Measurements from ENCODE around the gene BHLHE23. TPM values are rescaled to one million over a fixed set of nuclear protein-coding genes. Genes with fewer than 3 reads are reported as not detected.

BHLHE23 gene
- total RNA-seq, 1 experiment from 2014 or later, result not detected

DNA sequence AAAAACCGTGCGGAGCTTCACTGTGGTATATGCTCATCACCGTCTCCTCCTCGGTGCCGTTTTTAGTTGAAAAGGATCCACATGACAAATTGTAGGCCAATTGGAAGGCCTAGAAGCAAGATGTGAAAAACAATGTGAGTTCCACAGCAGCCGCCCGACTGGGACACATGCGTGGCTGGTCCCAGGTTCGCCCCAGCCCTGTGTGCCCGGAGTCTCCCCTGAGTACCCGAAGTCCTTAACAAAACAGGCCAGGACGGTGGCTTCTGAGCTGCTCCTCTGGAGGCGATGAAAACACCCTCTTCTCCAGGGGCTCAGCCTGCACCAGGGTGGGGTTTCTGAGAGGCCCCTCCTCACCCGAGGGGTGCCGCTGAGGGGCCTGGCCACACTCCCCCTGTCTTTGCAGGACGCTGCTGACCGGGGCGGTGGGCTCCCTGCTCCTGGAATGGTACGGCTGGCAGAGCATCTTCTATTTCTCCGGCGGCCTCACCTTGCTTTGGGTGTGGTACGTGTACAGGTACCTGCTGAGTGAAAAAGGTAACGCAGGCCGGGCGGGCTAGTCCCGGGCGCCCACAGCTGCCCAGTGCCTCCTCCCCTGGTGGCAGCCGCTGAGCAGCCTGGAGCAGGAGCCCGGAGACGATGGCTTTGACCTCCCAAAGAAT lies 44.4 kb downstream of the BHLHE23 start:
- Histone ChIP-seq H3K27me3 (ENCODE audit: insufficient read depth, low read length) (no peaks in the 10 kb centered on the region), H3K9me3 (ENCODE audit: control insufficient read depth in 1 of 2, insufficient read depth in 1 of 2, low read depth in 1 of 2, low read length in 2 of 2) (no peaks in the 10 kb centered on the region), H3K4me3 (replicated peaks in 1 of 2; ENCODE audit: low read depth in 1 of 2, low read length in 2 of 2) (no peak overlapping the region), H4K20me1 (ENCODE audit: insufficient read depth) (no peaks in the 10 kb centered on the region), H3K9ac (ENCODE audit: low read length) (no peak overlapping the region), H3K4me1 (ENCODE audit: control insufficient read depth in 1 of 2, insufficient read depth in 2 of 2, low read length in 2 of 2) (no peaks in the 10 kb centered on the region), H3K79me2 (ENCODE audit: insufficient read depth, low read length) (no peaks in the 10 kb centered on the region), H3K36me3 (ENCODE audit: control insufficient read depth in 1 of 2, insufficient read depth in 2 of 2, low read length in 2 of 2) (peaks cover 0 to 8% of the 10 kb centered on the region in 2 experiments; a peak in 1 of 4 replicates), H3K9me2 (ENCODE audit: insufficient read depth) (no peaks in the 10 kb centered on the region), H2AFZ (ENCODE audit: low read depth, low read length, poor library complexity, severe bottlenecking) (no peak overlapping the region), H3K27ac (ENCODE audit: low read depth, low read length) (no peak overlapping the region), H3K4me2 (ENCODE audit: low read length) (no peak overlapping the region)
- ATAC-seq, result no peak
- no peak for TF ChIP-seq EZH2 (IDR thresholded peaks at IDR 0.05)
- TF ChIP-seq, protein P1, sequence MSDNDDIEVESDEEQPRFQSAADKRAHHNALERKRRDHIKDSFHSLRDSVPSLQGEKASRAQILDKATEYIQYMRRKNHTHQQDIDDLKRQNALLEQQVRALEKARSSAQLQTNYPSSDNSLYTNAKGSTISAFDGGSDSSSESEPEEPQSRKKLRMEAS (IDR thresholded peaks at IDR 0.05), result no peak
- ChIA-PET POLR2A (no interaction called here), RAD21 (ENCODE audit: low non-redundant PET in 1 of 2, low total read pairs in 2 of 2, uncharacterized antibody in 2 of 2, unreplicated experiment in 2 of 2) (no interaction called here), CTCF (no interaction called here)
- no TSS peak for BruUV-seq (replicated peaks)
- intact Hi-C loops (cut with micrococcal nuclease), result no loop called here
- no peak for DNase-seq (ENCODE audit: low read depth, low spot score)

DNA sequence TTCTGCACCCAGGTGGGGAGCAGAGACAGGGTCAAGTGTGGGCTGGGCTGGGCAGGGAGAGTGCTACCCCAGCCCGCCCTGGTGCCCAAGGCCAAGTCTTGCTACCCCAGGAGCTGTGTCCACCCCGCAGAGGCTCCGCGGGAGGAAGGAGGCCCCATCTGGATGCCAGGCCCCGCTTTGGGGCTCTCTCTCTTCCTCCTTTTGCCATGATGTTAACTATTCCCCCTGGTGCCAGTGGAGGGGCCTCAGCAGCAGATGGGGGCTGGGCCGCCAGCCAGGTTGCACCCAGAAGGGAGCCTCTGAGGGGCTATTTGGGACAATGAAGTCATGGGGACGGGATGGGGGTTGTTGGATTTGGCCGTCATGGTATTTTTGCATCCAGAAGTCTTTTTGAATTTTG lies 45.0 kb downstream of the BHLHE23 start:
- ATAC-seq (no peak), DNase-seq (ENCODE audit: low read depth, low spot score) (no peak)
- Histone ChIP-seq H3K36me3 (ENCODE audit: control insufficient read depth in 1 of 2, insufficient read depth in 2 of 2, low read length in 2 of 2) (peaks cover 0 to 8% of the 10 kb centered on the region in 2 experiments; a peak in 1 of 4 replicates), H3K27ac (ENCODE audit: low read depth, low read length) (no peak overlapping the region), H3K4me1 (ENCODE audit: control insufficient read depth in 1 of 2, insufficient read depth in 2 of 2, low read length in 2 of 2) (no peaks in the 10 kb centered on the region), H3K9me2 (ENCODE audit: insufficient read depth) (no peaks in the 10 kb centered on the region), H3K4me2 (ENCODE audit: low read length) (no peak overlapping the region), H4K20me1 (ENCODE audit: insufficient read depth) (no peaks in the 10 kb centered on the region), H3K9me3 (ENCODE audit: control insufficient read depth in 1 of 2, insufficient read depth in 1 of 2, low read depth in 1 of 2, low read length in 2 of 2) (no peaks in the 10 kb centered on the region), H3K9ac (ENCODE audit: low read length) (no peak overlapping the region), H3K27me3 (ENCODE audit: insufficient read depth, low read length) (no peaks in the 10 kb centered on the region), H3K79me2 (ENCODE audit: insufficient read depth, low read length) (no peaks in the 10 kb centered on the region), H2AFZ (ENCODE audit: low read depth, low read length, poor library complexity, severe bottlenecking) (no peak overlapping the region), H3K4me3 (replicated peaks in 1 of 2; ENCODE audit: low read depth in 1 of 2, low read length in 2 of 2) (no peak overlapping the region)
- CTCF ChIA-PET, result no interaction called here
- RAD21 ChIA-PET (ENCODE audit: low non-redundant PET in 1 of 2, low total read pairs in 2 of 2, uncharacterized antibody in 2 of 2, unreplicated experiment in 2 of 2), result no interaction called here
- intact Hi-C loops (cut with micrococcal nuclease), result no loop called here
- BruUV-seq (replicated peaks), result no TSS peak
- POLR2A ChIA-PET, result no interaction called here
- TF ChIP-seq, protein P1 (IDR thresholded peaks at IDR 0.05), result no peak
- TF ChIP-seq RAD21 (IDR thresholded peaks at IDR 0.05; ENCODE audit: low read depth), result no peak
- TF ChIP-seq YY1 (IDR thresholded peaks at IDR 0.05; ENCODE audit: extremely low read depth, insufficient replicate concordance, low read depth, low read length), result no peak
- no peak for TF ChIP-seq FOSL1 (IDR thresholded peaks at IDR 0.05; ENCODE audit: low read depth)
- no peak for TF ChIP-seq CBX3 (IDR thresholded peaks at IDR 0.05; ENCODE audit: low read depth)
- TF ChIP-seq, protein P2, sequence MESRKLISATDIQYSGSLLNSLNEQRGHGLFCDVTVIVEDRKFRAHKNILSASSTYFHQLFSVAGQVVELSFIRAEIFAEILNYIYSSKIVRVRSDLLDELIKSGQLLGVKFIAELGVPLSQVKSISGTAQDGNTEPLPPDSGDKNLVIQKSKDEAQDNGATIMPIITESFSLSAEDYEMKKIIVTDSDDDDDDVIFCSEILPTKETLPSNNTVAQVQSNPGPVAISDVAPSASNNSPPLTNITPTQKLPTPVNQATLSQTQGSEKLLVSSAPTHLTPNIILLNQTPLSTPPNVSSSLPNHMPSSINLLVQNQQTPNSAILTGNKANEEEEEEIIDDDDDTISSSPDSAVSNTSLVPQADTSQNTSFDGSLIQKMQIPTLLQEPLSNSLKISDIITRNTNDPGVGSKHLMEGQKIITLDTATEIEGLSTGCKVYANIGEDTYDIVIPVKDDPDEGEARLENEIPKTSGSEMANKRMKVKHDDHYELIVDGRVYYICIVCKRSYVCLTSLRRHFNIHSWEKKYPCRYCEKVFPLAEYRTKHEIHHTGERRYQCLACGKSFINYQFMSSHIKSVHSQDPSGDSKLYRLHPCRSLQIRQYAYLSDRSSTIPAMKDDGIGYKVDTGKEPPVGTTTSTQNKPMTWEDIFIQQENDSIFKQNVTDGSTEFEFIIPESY (IDR thresholded peaks at IDR 0.05; ENCODE audit: extremely low read depth, insufficient replicate concordance, low read length), result no peak
- TF ChIP-seq, protein P3, sequence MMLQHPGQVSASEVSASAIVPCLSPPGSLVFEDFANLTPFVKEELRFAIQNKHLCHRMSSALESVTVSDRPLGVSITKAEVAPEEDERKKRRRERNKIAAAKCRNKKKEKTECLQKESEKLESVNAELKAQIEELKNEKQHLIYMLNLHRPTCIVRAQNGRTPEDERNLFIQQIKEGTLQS (IDR thresholded peaks at IDR 0.05), result no peak
- TF ChIP-seq CEBPB (IDR thresholded peaks at IDR 0.05; ENCODE audit: low read depth), result no peak
- TF ChIP-seq ELF1 (IDR thresholded peaks at IDR 0.05; ENCODE audit: borderline replicate concordance, low read depth), result no peak
- TF ChIP-seq TCF7L2 (IDR thresholded peaks at IDR 0.05; ENCODE audit: borderline replicate concordance, extremely low read depth, insufficient read depth, insufficient read length), result no peak
- TF ChIP-seq EGR1 (IDR thresholded peaks at IDR 0.05; ENCODE audit: low read depth), result no peak
- TF ChIP-seq ZFX (IDR thresholded peaks at IDR 0.05), result no peak
- TF ChIP-seq, protein P4, sequence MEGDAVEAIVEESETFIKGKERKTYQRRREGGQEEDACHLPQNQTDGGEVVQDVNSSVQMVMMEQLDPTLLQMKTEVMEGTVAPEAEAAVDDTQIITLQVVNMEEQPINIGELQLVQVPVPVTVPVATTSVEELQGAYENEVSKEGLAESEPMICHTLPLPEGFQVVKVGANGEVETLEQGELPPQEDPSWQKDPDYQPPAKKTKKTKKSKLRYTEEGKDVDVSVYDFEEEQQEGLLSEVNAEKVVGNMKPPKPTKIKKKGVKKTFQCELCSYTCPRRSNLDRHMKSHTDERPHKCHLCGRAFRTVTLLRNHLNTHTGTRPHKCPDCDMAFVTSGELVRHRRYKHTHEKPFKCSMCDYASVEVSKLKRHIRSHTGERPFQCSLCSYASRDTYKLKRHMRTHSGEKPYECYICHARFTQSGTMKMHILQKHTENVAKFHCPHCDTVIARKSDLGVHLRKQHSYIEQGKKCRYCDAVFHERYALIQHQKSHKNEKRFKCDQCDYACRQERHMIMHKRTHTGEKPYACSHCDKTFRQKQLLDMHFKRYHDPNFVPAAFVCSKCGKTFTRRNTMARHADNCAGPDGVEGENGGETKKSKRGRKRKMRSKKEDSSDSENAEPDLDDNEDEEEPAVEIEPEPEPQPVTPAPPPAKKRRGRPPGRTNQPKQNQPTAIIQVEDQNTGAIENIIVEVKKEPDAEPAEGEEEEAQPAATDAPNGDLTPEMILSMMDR (IDR thresholded peaks at IDR 0.05 in 2 of 3, conservative IDR thresholded peaks at IDR 0.05 in 1 of 3; ENCODE audit: borderline replicate concordance in 1 of 3, insufficient read depth in 1 of 3, low read depth in 2 of 3, low read length in 2 of 3), result no peak
- no peak for TF ChIP-seq POLR2AphosphoS5 (IDR thresholded peaks at IDR 0.05; ENCODE audit: low read depth, low read length)
- no peak for TF ChIP-seq SRF (IDR thresholded peaks at IDR 0.05; ENCODE audit: low read depth)
- no peak for TF ChIP-seq JUND (IDR thresholded peaks at IDR 0.05)
- no peak for TF ChIP-seq EZH2 (IDR thresholded peaks at IDR 0.05)

Measured in HCT116 (cell line).